Astrocyte (in vitro differentiated cells and primary cell): ENCODE measurements around the gene SH3PXD2B. TPM values are rescaled to one million over a fixed set of nuclear protein-coding genes. Genes with fewer than 3 reads are reported as not detected.
"Not testable (repeated sequence)": the region's sequence is repeated elsewhere in the genome, so short reads cannot be mapped to it uniquely, and the experiment has no call there.

Source experiments
- DNase-seq: peaks from one replicate; pipeline ENCODE4 v3.0.0-alpha.2; 2010; ENCODE audit warnings: low read depth
- FAIRE-seq: peaks from 2 replicates; lab custom pipeline; 2011; peaks lifted over from hg19 to GRCh38; lab: Jason Lieb, UNC
- H2AFZ ChIP-seq: 2 replicates; pipeline ENCODE4 v1.6.0; 2012; ENCODE audit warnings: low read depth, low read length, inconsistent platforms
- H3K27ac ChIP-seq: 2 replicates; pipeline ENCODE4 v1.5.1; 2011; ENCODE audit warnings: low read depth, low read length, inconsistent platforms
- H3K27me3 ChIP-seq: 2 replicates; pipeline ENCODE4 v1.6.0; 2011; ENCODE audit warnings: low read length, inconsistent platforms; ENCODE audit not compliant: insufficient read depth
- H3K36me3 ChIP-seq: 2 replicates; pipeline ENCODE4 v1.5.1; 2011; ENCODE audit warnings: low read length, inconsistent platforms; ENCODE audit not compliant: insufficient read depth
- H3K4me1 ChIP-seq: 2 replicates; pipeline ENCODE4 v1.5.1; 2011; ENCODE audit warnings: low read length, inconsistent platforms; ENCODE audit not compliant: insufficient read depth
- H3K4me2 ChIP-seq: 2 replicates; pipeline ENCODE4 v1.6.0; 2012; ENCODE audit warnings: low read length, inconsistent platforms
- H3K4me3 ChIP-seq: 2 replicates; pipeline ENCODE4 v1.5.1; 2011; ENCODE audit warnings: low read depth, mild to moderate bottlenecking, low read length, inconsistent platforms; ENCODE audit not compliant: insufficient read depth
- H3K79me2 ChIP-seq: 2 replicates; pipeline ENCODE4 v1.6.0; 2012; ENCODE audit warnings: mild to moderate bottlenecking, low read length, inconsistent platforms; ENCODE audit not compliant: insufficient read depth
- H3K9ac ChIP-seq: 2 replicates; pipeline ENCODE4 v1.6.0; 2012; ENCODE audit warnings: mild to moderate bottlenecking, low read length, inconsistent platforms
- H3K9me3 ChIP-seq: 2 replicates; pipeline ENCODE4 v1.5.1; 2012; ENCODE audit warnings: low read depth, mild to moderate bottlenecking, low read length, inconsistent platforms; ENCODE audit not compliant: insufficient read depth
- H4K20me1 ChIP-seq: 2 replicates; pipeline ENCODE4 v1.6.0; 2012; ENCODE audit warnings: low read length, inconsistent platforms; ENCODE audit not compliant: insufficient read depth
- H3K27ac Mint-ChIP-seq: one replicate; pipeline ENCODE4 v1.8.0; 2021; ENCODE audit warnings: mild to moderate bottlenecking, mixed read lengths; ENCODE audit not compliant: unreplicated experiment
- H3K27me3 Mint-ChIP-seq: one replicate; pipeline ENCODE4 v1.8.0; 2021; ENCODE audit warnings: low read depth, mixed read lengths; ENCODE audit not compliant: unreplicated experiment
- H3K36me3 Mint-ChIP-seq: one replicate; pipeline ENCODE4 v1.8.0; 2021; ENCODE audit warnings: low read depth, mixed read lengths; ENCODE audit not compliant: unreplicated experiment
- H3K4me1 Mint-ChIP-seq: one replicate; pipeline ENCODE4 v1.8.0; 2021; ENCODE audit warnings: low read depth, mixed read lengths; ENCODE audit not compliant: unreplicated experiment
- H3K4me3 Mint-ChIP-seq: one replicate; pipeline ENCODE4 v1.8.0; 2021; ENCODE audit warnings: mild to moderate bottlenecking, moderate library complexity, mixed read lengths; ENCODE audit not compliant: unreplicated experiment
- H3K9me3 Mint-ChIP-seq: one replicate; pipeline ENCODE4 v1.8.0; 2021; ENCODE audit warnings: mild to moderate bottlenecking, mixed read lengths; ENCODE audit not compliant: unreplicated experiment
- EZH2 ChIP-seq: IDR thresholded peaks from 2 replicates; pipeline ENCODE4 v1.6.1; 2012; ENCODE audit warnings: mild to moderate bottlenecking, low read length, inconsistent platforms; ENCODE audit not compliant: insufficient read depth
- total RNA-seq: library from RNA; stranded (reverse); gene quantifications from 2 replicates; pipeline ENCODE4 v1.2.1, GENCODE V29; 2021
- TF ChIP-seq, protein P1 (sequence below): IDR thresholded peaks from 2 replicates; pipeline ENCODE4 v1.5.1; 2011; ENCODE audit warnings: low read depth, mild to moderate bottlenecking, inconsistent platforms, low read length, moderate library complexity; ENCODE audit not compliant: insufficient read depth

Gene SH3PXD2B
- total RNA-seq, 1 donor from 2014 or later = 66.0 TPM

DNA sequence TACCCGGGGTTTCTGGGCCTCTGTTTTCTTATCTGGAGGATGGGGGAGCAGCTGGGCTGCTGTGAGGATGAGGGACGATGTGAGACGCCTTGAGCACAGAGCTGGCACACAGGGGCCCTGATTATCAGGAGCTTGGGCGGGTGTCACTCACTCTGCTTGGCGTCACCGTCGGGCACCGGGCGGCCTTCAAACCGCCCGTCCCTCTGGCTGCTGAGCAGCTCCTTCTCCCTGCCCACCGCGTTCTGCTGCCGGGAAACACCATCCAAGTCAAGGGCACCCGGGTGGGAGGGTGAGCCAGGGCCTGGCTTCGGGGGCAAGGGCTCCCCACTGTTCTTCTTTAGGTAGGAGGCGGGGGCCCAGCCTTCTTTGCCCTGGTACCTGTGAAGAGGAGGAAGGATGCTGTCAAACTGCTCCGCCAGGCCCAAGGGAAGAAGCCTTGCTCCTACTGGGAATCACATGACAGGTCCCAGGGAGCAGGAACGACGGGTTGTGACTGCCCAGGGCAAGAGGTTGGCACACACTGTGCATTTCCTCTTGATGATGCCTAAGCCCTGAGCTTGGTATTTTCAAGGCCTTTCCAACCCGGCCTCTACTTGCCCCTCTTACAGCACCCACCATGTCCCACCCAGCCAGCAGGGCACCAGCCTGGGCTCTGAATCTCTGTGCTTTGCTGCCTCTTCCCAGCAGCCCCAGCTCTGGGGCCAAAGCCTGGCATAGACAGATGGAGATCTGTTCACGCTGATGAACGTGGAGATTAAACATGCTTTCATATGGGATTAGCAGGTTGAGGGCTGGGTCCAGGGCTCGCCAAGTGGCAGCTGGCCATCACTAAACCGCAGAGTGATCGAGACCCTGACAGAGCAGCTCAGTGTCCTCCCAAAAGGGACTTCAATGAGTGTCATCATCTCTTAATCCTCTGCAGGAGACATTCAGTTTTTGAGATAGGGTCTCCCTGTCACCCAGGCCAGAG lies 103.8 kb downstream of the SH3PXD2B start:
- Mint-ChIP-seq H3K27ac (no peak overlapping the region), H3K9me3 (no peaks in the 10 kb centered on the region), H3K27me3 (no peaks in the 10 kb centered on the region), H3K4me1 (peaks cover 2% of the 10 kb centered on the region), H3K36me3 (peaks cover 48% of the 10 kb centered on the region), H3K4me3 (no peak overlapping the region)
- Histone ChIP-seq H3K4me2 (no peak overlapping the region), H3K4me3 (no peak overlapping the region), H3K36me3 (peaks cover 57% of the 10 kb centered on the region), H3K79me2 (no peaks in the 10 kb centered on the region), H3K9ac (no peak overlapping the region), H3K9me3 (no peaks in the 10 kb centered on the region), H3K4me1 (peaks cover 9% of the 10 kb centered on the region), H3K27me3 (no peaks in the 10 kb centered on the region), H3K27ac (no peak overlapping the region), H4K20me1 (peaks cover 85% of the 10 kb centered on the region), H2AFZ (no peak overlapping the region)
- no peak for DNase-seq
- no peak for TF ChIP-seq EZH2
- TF ChIP-seq, protein P1, sequence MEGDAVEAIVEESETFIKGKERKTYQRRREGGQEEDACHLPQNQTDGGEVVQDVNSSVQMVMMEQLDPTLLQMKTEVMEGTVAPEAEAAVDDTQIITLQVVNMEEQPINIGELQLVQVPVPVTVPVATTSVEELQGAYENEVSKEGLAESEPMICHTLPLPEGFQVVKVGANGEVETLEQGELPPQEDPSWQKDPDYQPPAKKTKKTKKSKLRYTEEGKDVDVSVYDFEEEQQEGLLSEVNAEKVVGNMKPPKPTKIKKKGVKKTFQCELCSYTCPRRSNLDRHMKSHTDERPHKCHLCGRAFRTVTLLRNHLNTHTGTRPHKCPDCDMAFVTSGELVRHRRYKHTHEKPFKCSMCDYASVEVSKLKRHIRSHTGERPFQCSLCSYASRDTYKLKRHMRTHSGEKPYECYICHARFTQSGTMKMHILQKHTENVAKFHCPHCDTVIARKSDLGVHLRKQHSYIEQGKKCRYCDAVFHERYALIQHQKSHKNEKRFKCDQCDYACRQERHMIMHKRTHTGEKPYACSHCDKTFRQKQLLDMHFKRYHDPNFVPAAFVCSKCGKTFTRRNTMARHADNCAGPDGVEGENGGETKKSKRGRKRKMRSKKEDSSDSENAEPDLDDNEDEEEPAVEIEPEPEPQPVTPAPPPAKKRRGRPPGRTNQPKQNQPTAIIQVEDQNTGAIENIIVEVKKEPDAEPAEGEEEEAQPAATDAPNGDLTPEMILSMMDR = no peak
- no peak for FAIRE-seq

DNA sequence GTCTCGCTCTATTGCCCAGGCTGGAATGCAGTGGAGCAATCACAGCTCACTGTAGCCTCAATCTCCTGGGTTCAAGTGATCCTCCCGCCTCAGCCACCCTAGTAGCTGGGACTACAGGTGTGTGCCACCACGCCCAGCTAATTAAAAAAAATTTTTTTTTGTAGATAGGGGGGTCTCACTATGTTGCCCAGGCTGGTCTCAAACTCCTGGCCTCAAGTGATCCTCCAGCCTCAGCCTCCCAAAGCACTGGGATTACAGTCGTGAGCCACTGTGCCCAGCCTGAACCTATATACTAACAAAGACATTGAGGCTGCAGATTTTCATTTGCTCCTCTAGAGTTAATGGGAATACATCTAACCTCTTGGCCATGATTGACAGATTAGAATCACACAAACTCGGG lies 105.6 kb downstream of the SH3PXD2B start:
- DNase-seq, FAIRE-seq, H3K4me1 ChIP-seq, H3K27ac Mint-ChIP-seq, H3K27me3 ChIP-seq, H3K4me3 Mint-ChIP-seq, H2AFZ ChIP-seq, H3K4me3 ChIP-seq, H3K4me2 ChIP-seq, H3K9ac ChIP-seq, H3K27ac ChIP-seq, H3K9me3 Mint-ChIP-seq, H3K79me2 ChIP-seq, H3K27me3 Mint-ChIP-seq, H3K9me3 ChIP-seq, H3K4me1 Mint-ChIP-seq: not testable (repeated sequence)
- H3K36me3 ChIP-seq = peaks cover 56% of the 10 kb centered on the region
- peaks cover 50% of the 10 kb centered on the region for H3K36me3 Mint-ChIP-seq
- peaks cover 87% of the 10 kb centered on the region for H4K20me1 ChIP-seq

DNA sequence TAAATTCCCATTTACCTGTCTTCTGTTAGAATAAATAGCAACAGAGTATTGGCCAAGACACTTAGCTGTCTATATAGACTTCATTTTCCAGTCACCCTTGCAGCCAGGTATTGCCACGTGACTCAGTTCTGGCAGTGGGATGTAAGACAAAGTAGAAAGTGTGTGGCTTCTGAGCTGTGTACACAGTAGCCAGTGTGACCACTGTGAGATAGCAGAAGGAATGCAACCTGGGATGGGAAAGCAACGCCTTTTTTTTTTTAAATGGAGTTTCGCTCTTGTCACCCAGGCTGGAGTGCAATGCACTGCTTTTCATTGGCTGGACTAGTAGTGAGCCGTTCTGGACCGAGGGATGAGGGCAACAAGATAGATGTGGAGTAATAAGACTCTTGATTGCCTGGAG lies 106.2 kb downstream of the SH3PXD2B start:
- H3K9me3 Mint-ChIP-seq = no peaks in the 10 kb centered on the region
- Histone ChIP-seq H3K4me1 (no peaks in the 10 kb centered on the region), H3K36me3 (peaks cover 59% of the 10 kb centered on the region), H3K4me3 (no peak overlapping the region), H3K27me3 (no peaks in the 10 kb centered on the region), H2AFZ (no peak overlapping the region), H4K20me1 (peaks cover 81% of the 10 kb centered on the region), H3K9ac (no peak overlapping the region), H3K27ac (no peak overlapping the region), H3K9me3 (no peaks in the 10 kb centered on the region), H3K4me2 (no peak overlapping the region), H3K79me2 (no peaks in the 10 kb centered on the region)
- no peaks in the 10 kb centered on the region for H3K27me3 Mint-ChIP-seq
- no peak overlapping the region for H3K27ac Mint-ChIP-seq
- no peak overlapping the region for H3K4me3 Mint-ChIP-seq
- DNase-seq (no peak), FAIRE-seq (no peak)
- peaks cover 50% of the 10 kb centered on the region for H3K36me3 Mint-ChIP-seq
- TF ChIP-seq, protein P1 = no peak
- TF ChIP-seq EZH2 = no peak
- H3K4me1 Mint-ChIP-seq = peaks cover 3% of the 10 kb centered on the region
